Stimulated activated effector memory CD8-positive, alpha-beta T cell treated with anti-CD3 and anti-CD28 coated beads, Interleukin-12 subunit alpha, Interleukin-12 subunit beta, amount 100 ng/mL, for 72 hours (primary cell): ENCODE results near the gene PPP2R2C.

Experiments used
- ATAC-seq: fragments of 150-1000 bp; cut with Tn5 transposase; 2 replicates; pipeline ENCODE4 v1.10.0; 2021
- DNase-seq, 2 donors: peaks; one replicate each; pipeline ENCODE4 v3.0.0; 2021 to 2022; ENCODE audit warnings: low spot score in 2 of 2
- H3K27ac Mint-ChIP-seq: one replicate; pipeline ENCODE4 v1.8.0; 2022; ENCODE audit warnings: mild to moderate bottlenecking, mixed read lengths
- H3K36me3 Mint-ChIP-seq: one replicate; pipeline ENCODE4 v1.8.0; 2022; ENCODE audit warnings: mild to moderate bottlenecking, mixed read lengths
- H3K4me1 Mint-ChIP-seq: one replicate; pipeline ENCODE4 v1.8.0; 2022; ENCODE audit warnings: mixed read lengths
- H3K4me3 Mint-ChIP-seq: one replicate; pipeline ENCODE4 v1.8.0; 2022; ENCODE audit warnings: mild to moderate bottlenecking, mixed read lengths
- H3K9me3 Mint-ChIP-seq: one replicate; pipeline ENCODE4 v1.8.0; 2022; ENCODE audit warnings: mixed read lengths

Gene PPP2R2C

DNA sequence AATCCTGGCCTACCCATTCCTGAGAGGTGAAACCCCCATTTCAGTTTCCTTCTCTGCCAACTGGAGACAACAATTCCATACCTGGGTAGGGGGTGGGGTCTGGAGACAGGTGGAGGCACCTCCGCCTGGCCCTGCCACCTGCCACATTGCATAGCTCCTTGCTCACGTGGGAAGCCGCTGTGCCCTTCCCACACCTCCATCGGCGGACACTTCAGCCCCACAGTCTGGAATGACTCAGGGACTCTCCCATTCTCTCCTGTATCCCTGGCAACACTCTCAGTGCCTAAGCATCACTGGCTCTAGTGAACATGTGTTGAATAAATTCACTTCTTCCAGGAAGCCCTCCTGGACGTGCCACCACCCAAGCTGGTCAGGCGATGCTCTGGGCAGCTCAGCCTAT lies 21.7 kb downstream of the PPP2R2C start:
- no peaks in the 10 kb centered on the region for H3K36me3 Mint-ChIP-seq
- H3K4me1 Mint-ChIP-seq: no peaks in the 10 kb centered on the region
- H3K27ac Mint-ChIP-seq: no peak overlapping the region
- DNase-seq (no peak), ATAC-seq (no peak)
- H3K4me3 Mint-ChIP-seq: no peak overlapping the region
- H3K9me3 Mint-ChIP-seq: no peaks in the 10 kb centered on the region

DNA sequence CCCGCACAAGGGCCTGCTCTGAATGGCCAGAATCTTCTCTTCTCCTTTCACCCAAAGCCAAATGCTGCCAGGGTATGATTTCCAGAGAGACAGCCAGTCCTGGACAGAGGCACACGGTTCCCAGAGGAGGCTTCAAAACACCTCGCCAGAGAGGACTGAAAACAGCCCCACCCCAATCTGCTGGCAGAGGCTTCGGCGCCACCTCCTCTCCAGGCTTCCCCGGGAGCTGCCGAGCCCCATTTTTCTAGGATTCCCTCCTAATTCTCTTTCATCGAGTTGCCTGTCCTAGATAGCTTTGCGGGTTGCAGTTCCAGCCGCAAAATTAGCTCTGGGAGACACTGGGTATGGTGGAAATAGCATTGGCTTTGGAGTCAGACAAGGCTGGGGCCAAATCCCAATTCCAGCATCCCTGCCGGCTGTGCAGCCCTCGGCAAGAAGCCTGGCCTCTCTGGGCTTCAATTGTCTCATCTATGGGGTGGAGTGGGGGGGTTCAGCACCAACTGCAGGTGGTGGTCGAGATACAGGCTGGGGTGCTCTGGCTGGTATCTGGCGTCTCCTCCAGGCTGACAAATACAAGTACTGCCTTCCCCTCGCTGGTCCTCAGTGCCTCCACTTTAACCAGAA lies 22.6 kb downstream of the PPP2R2C start:
- Mint-ChIP-seq H3K4me1 (no peaks in the 10 kb centered on the region), H3K9me3 (no peaks in the 10 kb centered on the region), H3K4me3 (no peak overlapping the region), H3K36me3 (no peaks in the 10 kb centered on the region), H3K27ac (no peak overlapping the region)
- ATAC-seq (no peak), DNase-seq (no peak)

DNA sequence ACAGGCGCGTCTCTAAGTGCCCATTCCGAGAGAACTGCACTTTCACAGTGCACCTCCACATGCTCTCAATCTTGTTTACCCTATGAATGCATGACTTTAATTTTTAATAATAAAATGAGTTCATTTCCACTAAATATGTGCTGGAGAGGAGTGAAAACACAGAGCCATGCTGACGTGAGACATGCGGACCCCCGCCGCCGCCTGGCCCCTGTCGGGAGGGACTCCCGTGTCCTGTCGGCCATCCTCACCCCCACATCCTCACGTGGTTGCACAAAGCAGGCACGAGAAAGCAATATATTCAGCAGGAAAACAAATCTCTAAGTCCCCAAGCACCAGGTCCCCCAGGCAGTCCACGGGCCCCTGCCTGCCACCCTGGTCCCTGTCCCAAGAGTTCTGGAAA lies 23.1 kb downstream of the PPP2R2C start:
- Mint-ChIP-seq H3K9me3 (no peaks in the 10 kb centered on the region), H3K4me1 (no peaks in the 10 kb centered on the region), H3K27ac (no peak overlapping the region), H3K36me3 (no peaks in the 10 kb centered on the region), H3K4me3 (no peak overlapping the region)
- no peak for ATAC-seq
- DNase-seq: no peak

DNA sequence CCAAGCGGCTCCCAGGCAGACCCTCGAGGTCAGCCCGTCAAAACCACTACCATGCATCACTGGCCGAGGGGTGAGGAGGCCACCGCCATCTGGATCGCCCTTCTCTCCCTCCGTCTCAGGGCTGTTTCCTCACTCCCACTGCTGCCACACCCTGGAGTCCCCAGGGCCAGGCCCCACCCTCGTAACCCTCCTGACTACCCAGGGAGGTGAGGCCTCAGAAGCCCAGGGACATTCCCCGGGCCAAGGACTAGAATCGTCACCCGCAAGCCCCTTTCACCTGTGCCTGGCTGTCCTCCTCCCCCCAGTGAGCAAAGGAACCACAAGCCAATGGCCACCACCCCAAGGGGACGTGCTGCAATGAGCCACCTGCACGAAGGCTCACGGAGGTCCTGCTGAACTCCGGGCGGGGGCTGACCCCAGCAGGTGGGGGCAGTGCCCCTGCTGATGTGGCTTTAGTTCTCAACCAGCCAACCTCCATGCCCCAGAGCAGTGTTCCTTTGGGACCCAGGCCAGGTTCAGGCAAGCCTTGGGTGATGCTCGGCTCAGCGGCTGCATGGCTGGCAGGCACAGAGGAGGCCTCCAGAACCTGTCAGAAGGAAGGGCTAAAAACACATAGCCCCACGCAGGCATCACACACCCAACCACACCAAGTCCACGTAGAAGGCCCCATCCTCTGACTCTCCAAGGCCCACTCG lies 23.8 kb downstream of the PPP2R2C start:
- ATAC-seq (no peak), DNase-seq (no peak)
- Mint-ChIP-seq H3K4me1 (no peaks in the 10 kb centered on the region), H3K9me3 (no peaks in the 10 kb centered on the region), H3K36me3 (no peaks in the 10 kb centered on the region), H3K27ac (no peak overlapping the region), H3K4me3 (no peak overlapping the region)

DNA sequence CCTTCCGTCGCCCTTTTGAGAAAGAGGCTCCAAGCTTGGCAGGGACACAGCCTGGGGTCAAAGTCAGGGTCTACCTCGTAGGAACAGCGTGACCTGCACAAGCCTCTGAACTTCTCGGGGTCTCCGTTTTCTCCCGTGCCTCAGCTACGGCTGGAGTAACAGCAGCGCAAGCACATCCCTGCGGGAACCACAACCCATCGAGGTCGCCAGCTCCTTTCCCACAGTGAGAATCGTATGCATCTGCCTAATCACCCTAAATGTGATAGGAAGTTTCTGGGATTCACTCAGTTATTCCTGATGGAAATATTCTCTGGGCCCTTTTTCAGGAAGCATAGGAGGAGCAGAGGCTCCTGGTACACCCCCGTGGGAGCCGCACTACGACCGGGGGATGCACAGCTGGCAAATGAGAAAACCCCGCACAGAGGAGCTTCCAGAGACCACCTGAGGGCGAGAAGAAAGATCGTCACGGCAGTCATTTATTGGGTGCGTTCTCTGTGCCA lies 24.7 kb downstream of the PPP2R2C start:
- Mint-ChIP-seq H3K9me3 (no peaks in the 10 kb centered on the region), H3K27ac (no peak overlapping the region), H3K4me3 (no peak overlapping the region), H3K36me3 (no peaks in the 10 kb centered on the region), H3K4me1 (peaks cover 5% of the 10 kb centered on the region)
- DNase-seq: no peak
- ATAC-seq: no peak

DNA sequence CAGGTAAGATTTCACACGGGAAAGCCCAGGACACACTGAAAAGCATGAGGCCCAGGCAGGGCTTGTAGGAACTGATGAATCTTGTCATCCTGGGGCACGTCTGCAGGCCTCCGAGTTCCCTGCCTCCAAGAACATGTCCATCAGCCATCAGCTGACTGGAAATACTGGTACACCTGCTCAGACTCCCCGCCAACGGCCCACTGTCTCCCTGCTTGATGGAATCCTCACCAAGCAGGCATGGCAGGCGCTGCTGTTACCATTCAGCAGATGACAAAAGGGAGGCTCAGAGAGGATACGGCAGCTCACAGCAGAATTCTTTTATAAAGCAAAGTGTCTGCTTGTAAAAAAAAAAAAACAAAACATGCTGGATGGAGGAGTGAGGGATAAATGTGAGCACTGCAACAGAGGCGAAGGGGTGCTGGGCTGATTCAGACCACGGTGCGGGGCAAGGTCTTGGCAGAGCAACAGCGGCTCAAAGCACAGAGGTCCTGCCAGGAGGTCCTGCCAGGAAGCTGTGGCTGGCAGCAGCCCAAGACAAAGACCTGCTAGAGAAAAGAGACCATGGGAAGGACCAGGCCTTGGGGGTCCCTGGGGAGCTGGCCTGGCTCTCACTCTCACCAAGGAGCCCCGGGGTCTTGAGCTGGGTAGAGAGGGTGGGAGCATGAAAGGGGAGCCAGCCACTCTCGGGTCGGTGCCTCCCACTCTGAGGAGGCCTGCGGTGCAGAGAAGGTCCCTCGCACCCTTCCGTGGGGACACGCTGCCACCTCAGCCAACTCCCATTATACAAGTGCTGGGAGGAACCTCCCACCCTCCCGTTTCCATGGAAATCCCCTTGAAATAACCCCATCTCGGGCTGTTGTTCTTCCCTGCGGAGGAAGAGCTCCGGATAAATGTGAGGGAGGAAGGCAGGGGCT lies 25.6 kb downstream of the PPP2R2C start:
- Mint-ChIP-seq H3K4me1 (peaks cover 5% of the 10 kb centered on the region), H3K4me3 (no peak overlapping the region), H3K27ac (no peak overlapping the region), H3K9me3 (no peaks in the 10 kb centered on the region), H3K36me3 (no peaks in the 10 kb centered on the region)
- ATAC-seq: no peak
- no peak for DNase-seq

DNA sequence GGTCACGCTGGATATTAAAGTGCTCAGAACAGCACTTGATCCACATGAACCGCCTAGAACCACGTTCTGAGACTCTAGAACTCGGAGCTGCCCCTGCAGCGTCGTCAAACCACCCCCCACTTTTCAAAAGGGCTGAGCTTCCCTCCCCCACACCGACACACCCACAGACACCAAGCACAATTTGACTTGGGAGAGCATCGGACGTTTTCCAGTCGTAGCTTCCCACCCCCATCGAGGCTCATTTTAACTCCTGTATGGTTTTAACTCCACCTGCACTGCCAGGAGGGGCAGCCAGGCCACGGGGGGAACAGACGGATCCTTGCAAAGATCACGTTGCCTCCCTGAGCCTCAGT lies 26.3 kb downstream of the PPP2R2C start:
- DNase-seq (no peak), ATAC-seq (no peak)
- Mint-ChIP-seq H3K27ac (no peak overlapping the region), H3K36me3 (no peaks in the 10 kb centered on the region), H3K9me3 (no peaks in the 10 kb centered on the region), H3K4me3 (no peak overlapping the region), H3K4me1 (peaks cover 5% of the 10 kb centered on the region)

DNA sequence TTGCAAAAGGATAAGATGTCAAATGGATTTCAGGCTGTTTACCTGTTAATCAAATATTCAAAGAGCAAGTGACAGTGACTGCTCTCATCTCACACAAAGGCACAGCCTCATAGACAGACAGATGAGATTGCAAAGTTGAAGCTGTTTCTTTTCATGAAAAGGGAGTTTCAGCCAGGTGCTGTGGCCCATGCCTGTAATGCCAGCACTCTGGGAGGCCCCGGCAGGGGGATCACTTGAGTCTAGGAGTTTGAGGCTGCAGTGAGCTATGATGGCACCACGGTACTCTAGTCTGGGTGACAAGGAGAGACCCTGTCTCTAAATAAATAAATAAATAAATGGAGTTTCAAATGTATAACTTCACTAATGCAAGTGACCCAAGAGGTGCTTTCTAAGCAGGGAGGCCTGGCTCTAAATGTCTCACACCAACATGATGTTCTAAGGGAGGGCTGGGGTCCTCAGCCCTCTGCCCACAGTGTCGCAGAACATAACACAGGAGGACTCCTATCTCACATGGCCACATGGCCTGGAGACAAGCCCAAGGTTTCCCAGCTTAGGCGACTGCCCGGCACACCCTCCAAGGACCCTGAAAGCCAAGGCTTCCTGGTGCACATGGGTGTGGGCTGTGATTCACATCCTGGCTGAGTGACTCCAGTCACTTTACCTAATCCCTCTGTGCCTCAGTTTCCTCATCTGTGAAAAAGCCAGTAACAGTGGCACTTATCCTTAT lies 26.8 kb downstream of the PPP2R2C start:
- Mint-ChIP-seq H3K27ac (no peak overlapping the region), H3K9me3 (no peaks in the 10 kb centered on the region), H3K4me1 (peaks cover 5% of the 10 kb centered on the region), H3K4me3 (no peak overlapping the region), H3K36me3 (no peaks in the 10 kb centered on the region)
- ATAC-seq (no peak), DNase-seq (no peak)

DNA sequence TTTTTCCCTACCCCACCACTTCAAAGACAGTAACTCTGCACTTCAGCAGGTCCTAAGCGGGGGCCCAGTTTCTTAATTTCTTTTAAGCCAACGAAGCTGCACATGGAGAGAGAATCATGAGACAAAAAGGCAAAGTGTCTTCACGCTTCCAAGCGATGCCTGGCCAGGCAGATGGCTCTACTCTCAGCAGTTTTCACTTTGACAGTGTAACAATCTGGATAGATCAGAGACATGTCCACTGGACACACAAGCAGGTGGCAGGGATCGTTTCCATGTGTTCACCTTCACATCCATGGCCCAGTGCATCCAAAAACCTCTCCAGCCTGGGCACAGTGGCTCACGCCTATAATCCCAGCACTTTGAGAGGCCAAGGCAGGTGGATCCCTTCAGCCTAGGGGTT lies 27.8 kb downstream of the PPP2R2C start:
- ATAC-seq (no peak), DNase-seq (no peak)
- Mint-ChIP-seq H3K27ac (no peak overlapping the region), H3K9me3 (no peaks in the 10 kb centered on the region), H3K36me3 (no peaks in the 10 kb centered on the region), H3K4me1 (peaks cover 5% of the 10 kb centered on the region), H3K4me3 (no peak overlapping the region)

DNA sequence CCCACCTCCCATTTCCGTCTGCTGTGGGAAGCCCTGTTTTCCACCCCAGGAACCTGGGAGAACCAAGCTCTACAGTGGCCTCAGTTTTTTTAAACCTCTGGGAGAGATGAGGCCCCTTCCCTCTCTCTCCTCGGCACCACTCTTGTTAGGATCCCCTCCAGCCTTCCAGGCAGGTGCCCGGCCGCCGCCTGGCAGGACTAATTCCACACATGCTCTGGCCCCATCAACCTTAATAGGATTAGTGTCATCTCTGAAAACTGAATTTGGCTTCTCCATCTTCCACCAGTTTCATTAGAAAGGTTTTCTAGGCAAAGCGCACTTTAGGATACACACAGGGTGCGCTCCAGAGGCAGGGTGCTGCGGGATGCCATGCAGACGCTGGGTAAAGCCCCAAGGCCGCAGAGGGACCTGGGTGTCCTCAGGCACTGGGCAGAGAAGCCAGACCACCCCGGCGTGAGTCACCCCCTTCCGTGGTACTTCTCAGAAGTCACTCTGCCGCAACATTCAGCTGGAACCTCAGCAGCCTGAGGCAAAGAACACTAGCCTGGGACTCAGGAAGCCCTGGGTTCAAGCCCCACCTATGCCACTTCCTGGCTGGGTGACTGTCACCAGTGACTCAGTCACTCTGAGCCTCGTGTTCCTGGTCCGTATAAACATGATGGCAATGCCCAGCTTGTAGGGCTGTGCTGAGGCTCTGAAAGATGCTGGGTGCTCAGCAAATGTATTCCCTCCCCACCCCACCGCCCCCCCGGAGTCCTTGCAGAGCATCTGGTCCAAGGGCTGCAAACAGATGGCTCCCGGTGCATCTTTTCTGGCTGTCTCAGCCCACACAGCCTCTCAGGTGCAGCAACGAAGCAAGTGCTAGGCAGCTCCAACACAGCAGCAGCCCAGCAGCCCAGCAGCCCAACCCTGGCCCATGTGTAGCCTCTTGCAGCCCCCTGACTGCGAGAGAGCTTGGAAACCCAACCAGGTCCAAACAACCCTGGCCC lies 29.1 kb downstream of the PPP2R2C start:
- Mint-ChIP-seq H3K27ac (no peak overlapping the region), H3K9me3 (no peaks in the 10 kb centered on the region), H3K4me3 (no peak overlapping the region), H3K36me3 (no peaks in the 10 kb centered on the region), H3K4me1 (peaks cover 5% of the 10 kb centered on the region)
- DNase-seq: no peak
- peak; percentile 67 for ATAC-seq

DNA sequence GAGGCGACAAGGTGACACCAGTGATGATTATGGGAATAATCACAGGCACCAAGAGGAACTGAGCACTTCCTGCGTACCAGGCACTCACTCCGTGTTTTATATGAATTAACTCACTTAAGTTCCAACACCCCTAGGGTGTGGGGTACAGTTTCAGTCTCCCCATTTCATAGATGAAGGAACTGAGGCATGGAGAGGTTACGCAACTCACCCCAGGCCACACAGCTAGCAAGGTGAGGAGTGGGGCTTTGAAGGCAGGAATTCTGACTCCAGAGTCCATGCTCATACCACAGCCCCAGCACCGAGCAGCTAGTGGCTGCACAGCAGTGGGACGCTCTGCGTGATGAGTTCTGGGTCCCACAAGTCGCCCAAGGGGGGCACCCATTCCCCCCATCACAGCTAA lies 29.9 kb downstream of the PPP2R2C start:
- H3K9me3 Mint-ChIP-seq: no peaks in the 10 kb centered on the region
- no peak overlapping the region for H3K27ac Mint-ChIP-seq
- H3K4me1 Mint-ChIP-seq: peaks cover 5% of the 10 kb centered on the region
- H3K4me3 Mint-ChIP-seq: no peak overlapping the region
- no peaks in the 10 kb centered on the region for H3K36me3 Mint-ChIP-seq
- ATAC-seq (no peak), DNase-seq (no peak)

DNA sequence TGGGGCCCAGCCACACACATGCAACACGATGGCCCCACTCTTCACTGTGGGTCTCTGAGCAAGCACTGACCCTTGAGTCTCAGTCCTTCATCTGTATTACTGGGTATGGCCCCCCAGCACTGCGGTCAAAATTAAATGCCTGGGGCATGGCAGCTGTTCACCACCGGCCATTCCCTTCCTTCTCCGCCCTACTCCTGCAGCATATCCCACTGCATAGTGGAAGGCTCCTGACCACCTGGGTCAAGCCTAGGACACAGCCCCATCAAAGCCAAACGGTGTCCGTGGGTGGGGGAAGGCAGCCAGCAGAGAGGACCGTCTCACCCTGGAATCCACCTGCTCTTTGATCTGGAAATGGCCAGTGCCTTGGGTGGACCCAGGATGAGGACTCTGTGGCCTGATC lies 30.7 kb downstream of the PPP2R2C start:
- Mint-ChIP-seq H3K36me3 (no peaks in the 10 kb centered on the region), H3K4me1 (peaks cover 5% of the 10 kb centered on the region), H3K9me3 (no peaks in the 10 kb centered on the region), H3K4me3 (no peak overlapping the region), H3K27ac (no peak overlapping the region)
- no peak for DNase-seq
- ATAC-seq: no peak

DNA sequence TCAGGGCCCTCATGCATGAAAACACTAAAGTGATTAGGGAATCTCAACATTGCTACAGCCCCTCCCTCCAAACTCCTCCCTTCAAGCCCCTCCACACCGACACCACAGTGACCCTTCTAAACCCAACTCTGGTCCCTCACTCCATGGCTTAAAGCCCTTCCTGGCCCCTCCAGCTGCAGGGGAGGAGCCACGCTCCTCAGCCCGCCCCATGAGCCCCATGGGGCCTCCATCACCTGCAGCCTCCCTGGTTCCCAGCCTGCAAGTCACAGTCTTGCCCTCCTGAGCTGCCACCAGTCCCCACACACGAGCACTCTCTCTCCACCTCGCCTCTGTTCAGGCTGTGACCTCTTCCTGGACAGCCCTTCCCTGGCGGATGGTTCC lies 31.2 kb downstream of the PPP2R2C start:
- Mint-ChIP-seq H3K27ac (no peak overlapping the region), H3K36me3 (no peaks in the 10 kb centered on the region), H3K4me1 (peaks cover 5% of the 10 kb centered on the region), H3K9me3 (no peaks in the 10 kb centered on the region), H3K4me3 (no peak overlapping the region)
- ATAC-seq (no peak), DNase-seq (no peak)

DNA sequence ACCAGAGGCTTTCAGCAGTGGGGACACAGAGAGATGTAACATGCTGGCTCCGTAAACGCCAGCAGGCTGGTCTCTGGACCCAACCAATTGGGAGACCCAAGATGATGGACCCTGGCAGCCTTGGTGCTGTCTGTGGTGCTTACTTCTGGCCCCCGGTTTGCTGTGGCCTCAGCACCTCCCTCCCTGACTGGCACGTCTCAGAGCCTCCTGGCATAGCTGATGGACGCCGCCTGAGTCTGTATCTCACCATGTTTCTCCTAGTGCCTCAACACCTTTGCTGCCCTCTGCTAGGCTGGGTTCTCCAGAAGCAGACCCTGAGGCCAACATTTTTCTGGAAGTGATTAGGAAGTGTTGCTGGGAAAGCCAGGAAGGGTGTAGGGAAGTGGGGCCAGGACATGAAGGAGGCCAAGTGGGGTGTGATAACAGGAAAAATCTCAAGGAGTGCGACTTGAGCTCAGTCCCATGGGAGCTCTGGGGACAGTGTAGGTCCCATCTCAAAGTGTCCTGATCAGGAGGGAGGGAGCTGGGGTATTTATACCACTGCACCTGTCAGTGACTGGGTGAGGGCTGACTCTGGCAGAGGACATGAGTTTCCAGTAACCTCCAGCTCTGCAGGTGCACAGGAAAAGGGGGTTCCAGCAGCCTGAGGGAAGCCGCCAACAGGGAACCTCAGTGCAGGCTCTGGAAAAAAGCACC lies 31.8 kb downstream of the PPP2R2C start:
- Mint-ChIP-seq H3K27ac (no peak overlapping the region), H3K9me3 (no peaks in the 10 kb centered on the region), H3K36me3 (no peaks in the 10 kb centered on the region), H3K4me3 (no peak overlapping the region), H3K4me1 (peaks cover 5% of the 10 kb centered on the region)
- no peak for DNase-seq
- ATAC-seq: no peak
